ENCODE measurements around the gene TMBIM4. TPM values are rescaled to one million over a fixed set of nuclear protein-coding genes. Genes with fewer than 3 reads are reported as not detected.

TMBIM4 gene
- total RNA-seq, 1 experiment from 2014 or later: 36.3 TPM

GRCh38 chr12:66113471-66113870 lies 56.3 kb downstream of the TMBIM4 start:
- no peak overlapping the region for H2AFZ ChIP-seq (ENCODE audit: low read length)
- CTCF ChIA-PET: no interaction called here
- no peaks in the 10 kb centered on the region for H3K36me3 ChIP-seq (ENCODE audit: low read depth, low read length)
- H3K9me3 ChIP-seq (ENCODE audit: low read length): no peaks in the 10 kb centered on the region
- intact Hi-C loops (cut with micrococcal nuclease): no loop called here
- H3F3A ChIP-seq (ENCODE audit: low read length, unreplicated experiment): no peaks in the 10 kb centered on the region
- no peak for ATAC-seq
- DNase-seq: no peak
- H3K27ac ChIP-seq (ENCODE audit: low read length): no peak overlapping the region
- no peaks in the 10 kb centered on the region for H3K27me3 ChIP-seq (ENCODE audit: low read length)
- POLR2A ChIA-PET (ENCODE audit: unreplicated experiment): no interaction called here
- H4K20me1 ChIP-seq (ENCODE audit: low read length): no peaks in the 10 kb centered on the region
- no peak overlapping the region for H3K4me2 ChIP-seq (ENCODE audit: low read length)
- BruUV-seq (replicated peaks): no TSS peak
- no peak for TF ChIP-seq EZH2 (IDR thresholded peaks at IDR 0.05; ENCODE audit: low read length, unreplicated experiment)
- TF ChIP-seq CTCF (conservative IDR thresholded peaks at IDR 0.05; ENCODE audit: low read depth, low read length): no peak
- no peak for TF ChIP-seq EZH2phosphoT487 (IDR thresholded peaks at IDR 0.05; ENCODE audit: borderline replicate concordance, low read length)
- no peaks in the 10 kb centered on the region for H3K4me1 ChIP-seq (ENCODE audit: insufficient read depth, low read length)
- H3K4me3 ChIP-seq (ENCODE audit: low read length): no peak overlapping the region
- no peaks in the 10 kb centered on the region for H3K9me2 ChIP-seq (replicated peaks; ENCODE audit: low read length)
- H3K9ac ChIP-seq (ENCODE audit: low read length): no peak overlapping the region
- no peaks in the 10 kb centered on the region for H3K79me2 ChIP-seq (ENCODE audit: low read length)

- BruUV-seq (replicated peaks): no TSS peak
- ATAC-seq: no peak
- TF ChIP-seq CTCF (conservative IDR thresholded peaks at IDR 0.05; ENCODE audit: low read depth, low read length) (no peak), EZH2 (IDR thresholded peaks at IDR 0.05; ENCODE audit: low read length, unreplicated experiment) (no peak), EZH2phosphoT487 (IDR thresholded peaks at IDR 0.05; ENCODE audit: borderline replicate concordance, low read length) (no peak)
- Histone ChIP-seq H3K79me2 (ENCODE audit: low read length) (no peaks in the 10 kb centered on the region), H3K9me2 (replicated peaks; ENCODE audit: low read length) (no peaks in the 10 kb centered on the region), H3F3A (ENCODE audit: low read length, unreplicated experiment) (no peaks in the 10 kb centered on the region), H3K27ac (ENCODE audit: low read length) (no peak overlapping the region), H3K27me3 (ENCODE audit: low read length) (no peaks in the 10 kb centered on the region), H3K4me3 (ENCODE audit: low read length) (no peak overlapping the region), H3K4me2 (ENCODE audit: low read length) (no peak overlapping the region), H4K20me1 (ENCODE audit: low read length) (no peaks in the 10 kb centered on the region), H3K9ac (ENCODE audit: low read length) (no peak overlapping the region), H3K36me3 (ENCODE audit: low read depth, low read length) (no peaks in the 10 kb centered on the region), H3K4me1 (ENCODE audit: insufficient read depth, low read length) (peaks cover 4% of the 10 kb centered on the region; the same call in 1 of the 2 replicates), H2AFZ (ENCODE audit: low read length) (no peak overlapping the region), H3K9me3 (ENCODE audit: low read length) (no peaks in the 10 kb centered on the region)
- no peak for DNase-seq
- ChIA-PET CTCF (no interaction called here), POLR2A (ENCODE audit: unreplicated experiment) (no interaction called here)
- intact Hi-C loops (cut with micrococcal nuclease): no loop called here
Measured at GRCh38 chr12:66111605-66112004, 58.2 kb downstream of the TMBIM4 start.

- peaks cover 4% of the 10 kb centered on the region; the same call in 1 of the 2 replicates for H3K4me1 ChIP-seq (ENCODE audit: insufficient read depth, low read length)
- no peaks in the 10 kb centered on the region for H4K20me1 ChIP-seq (ENCODE audit: low read length)
- H3K4me3 ChIP-seq (ENCODE audit: low read length): no peak overlapping the region
- no peak overlapping the region for H2AFZ ChIP-seq (ENCODE audit: low read length)
- no peak for TF ChIP-seq EZH2 (IDR thresholded peaks at IDR 0.05; ENCODE audit: low read length, unreplicated experiment)
- TF ChIP-seq CTCF (conservative IDR thresholded peaks at IDR 0.05; ENCODE audit: low read depth, low read length): no peak
- no peak for TF ChIP-seq EZH2phosphoT487 (IDR thresholded peaks at IDR 0.05; ENCODE audit: borderline replicate concordance, low read length)
- no peaks in the 10 kb centered on the region for H3K9me2 ChIP-seq (replicated peaks; ENCODE audit: low read length)
- no peak overlapping the region for H3K27ac ChIP-seq (ENCODE audit: low read length)
- intact Hi-C loops (cut with micrococcal nuclease): no loop called here
- no peaks in the 10 kb centered on the region for H3K79me2 ChIP-seq (ENCODE audit: low read length)
- no peaks in the 10 kb centered on the region for H3F3A ChIP-seq (ENCODE audit: low read length, unreplicated experiment)
- ATAC-seq: no peak
- no peaks in the 10 kb centered on the region for H3K36me3 ChIP-seq (ENCODE audit: low read depth, low read length)
- POLR2A ChIA-PET (ENCODE audit: unreplicated experiment): no interaction called here
- no peak for DNase-seq
- no peak overlapping the region for H3K9ac ChIP-seq (ENCODE audit: low read length)
- no peaks in the 10 kb centered on the region for H3K27me3 ChIP-seq (ENCODE audit: low read length)
- BruUV-seq (replicated peaks): no TSS peak
- CTCF ChIA-PET: no interaction called here
- H3K9me3 ChIP-seq (ENCODE audit: low read length): no peaks in the 10 kb centered on the region
- H3K4me2 ChIP-seq (ENCODE audit: low read length): no peak overlapping the region
Measured at GRCh38 chr12:66109056-66109455, 60.7 kb downstream of the TMBIM4 start.

Data from PC-3 (cell line).